ENCODE data around the gene FLT3.

- TF ChIP-seq EZH2 (IDR thresholded peaks at IDR 0.05; ENCODE audit: borderline replicate concordance) (no peak), CTCF (IDR thresholded peaks at IDR 0.05; ENCODE audit: poor library complexity) (no peak), EZH2phosphoT487 (IDR thresholded peaks at IDR 0.05; ENCODE audit: low read depth, severe bottlenecking, unreplicated experiment) (no peak)
Observed at GRCh38 chr13:28041031-28041461, 59.3 kb downstream of the FLT3 start.

Data from hepatocyte (in vitro differentiated cells).